H1 (cell line): ENCODE results near the gene KCNIP3. TPM values are rescaled to one million over a fixed set of nuclear protein-coding genes. Genes with fewer than 3 reads are reported as not detected.

Source experiments
- CTCF ChIA-PET: fragments of 300-600 bp; sonication (Branson Sonifier 250); formaldehyde crosslinking; loops from one replicate; lab custom pipeline; 2021; ENCODE audit not compliant: partially characterized antibody; lab: Charles Lee
- POLR2A ChIA-PET: fragments of 300-600 bp; sonication (Branson Sonifier 250); formaldehyde crosslinking; loops from one replicate; lab custom pipeline; 2021; ENCODE audit warnings: inconsistent platforms; ENCODE audit not compliant: partially characterized antibody; lab: Charles Lee
- DNase-seq, 2 experiments: peaks; one replicate each; pipeline versions ENCODE4 v3.0.0 to v3.0.0-alpha.2; 2010 to 2022; ENCODE audit warnings: low spot score in 2 of 2, low read depth in 1 of 2, mixed read lengths in 1 of 2
- FAIRE-seq: peaks from 2 replicates; lab custom pipeline; 2011; peaks lifted over from hg19 to GRCh38; lab: Jason Lieb, UNC
- H2AFZ ChIP-seq: 2 replicates; pipeline ENCODE4 v1.8.1; 2012; ENCODE audit warnings: low read length, inconsistent platforms
- H2AK5ac ChIP-seq: 2 replicates; pipeline ENCODE4 v1.6.1; 2013; ENCODE audit warnings: low read depth, low read length
- H2BK120ac ChIP-seq: replicated peaks from 2 replicates; pipeline ENCODE3; 2013; ENCODE audit warnings: low read depth, low read length, inconsistent platforms
- H2BK12ac ChIP-seq: 2 replicates; pipeline ENCODE4 v1.6.1; 2013; ENCODE audit warnings: low read depth, low read length
- H2BK15ac ChIP-seq: 2 replicates; pipeline ENCODE4 v1.6.1; 2013; ENCODE audit warnings: low read length
- H2BK20ac ChIP-seq: 2 replicates; pipeline ENCODE4 v1.6.1; 2013; ENCODE audit warnings: low read length
- H2BK5ac ChIP-seq: 2 replicates; pipeline ENCODE4 v1.6.1; 2013; ENCODE audit warnings: low read depth, low read length
- H3K14ac ChIP-seq: 2 replicates; pipeline ENCODE4 v1.6.1; 2013; ENCODE audit warnings: inconsistent platforms; ENCODE audit not compliant: insufficient read length
- H3K18ac ChIP-seq: 2 replicates; pipeline ENCODE4 v1.6.1; 2013; ENCODE audit warnings: low read length; ENCODE audit errors: extremely low read depth
- H3K23ac ChIP-seq: 2 replicates; pipeline ENCODE4 v1.6.1; 2013; ENCODE audit warnings: inconsistent platforms; ENCODE audit not compliant: insufficient read length
- H3K23me2 ChIP-seq: 2 replicates; pipeline ENCODE4 v1.6.1; 2013; ENCODE audit warnings: low read depth, low read length
- H3K27ac ChIP-seq: 2 replicates; pipeline ENCODE4 v1.6.1; 2011; ENCODE audit warnings: low read depth, low read length, inconsistent platforms
- H3K27me3 ChIP-seq, 4 experiments: replicated peaks in 1 of 4; 1 replicate in 1 of 4; 2 replicates in 3 of 4; pipeline versions ENCODE4 v1.6.1 to v1.8.1; 2011 to 2013; ENCODE audit warnings: low read length in 3 of 4, mild to moderate bottlenecking in 3 of 4, inconsistent platforms in 2 of 4, mixed read lengths in 2 of 4, moderate library complexity in 1 of 4; ENCODE audit not compliant: control insufficient read depth in 3 of 4, insufficient read depth in 3 of 4; ENCODE audit errors: extremely low read depth in 1 of 4
- H3K36me3 ChIP-seq, 4 experiments: 2 replicates each; pipeline versions ENCODE4 v1.6.1 to v1.8.1; 2011 to 2013; ENCODE audit warnings: mild to moderate bottlenecking in 4 of 4, low read length in 3 of 4, moderate library complexity in 2 of 4, control low read depth in 1 of 4, inconsistent platforms in 1 of 4; ENCODE audit not compliant: insufficient read depth in 4 of 4, control insufficient read depth in 2 of 4
- H3K4ac ChIP-seq: replicated peaks from 2 replicates; pipeline ENCODE3; 2013; ENCODE audit warnings: low read length, low read depth, mixed read lengths, inconsistent platforms; ENCODE audit not compliant: insufficient read length
- H3K4me1 ChIP-seq, 4 experiments: replicated peaks in 1 of 4; 1 replicate in 1 of 4; 2 replicates in 3 of 4; pipeline versions ENCODE4 v1.6.1 to v1.8.1; 2011 to 2013; ENCODE audit warnings: low read length in 3 of 4, inconsistent platforms in 2 of 4, mixed read lengths in 1 of 4; ENCODE audit not compliant: insufficient read depth in 4 of 4, control insufficient read depth in 3 of 4
- H3K4me2 ChIP-seq, 2 experiments: 2 replicates each; pipeline versions ENCODE4 v1.6.1 to v1.8.1; 2011 to 2013; ENCODE audit warnings: low read depth in 2 of 2, low read length in 2 of 2, control low read depth in 1 of 2, inconsistent platforms in 1 of 2, mild to moderate bottlenecking in 1 of 2; ENCODE audit not compliant: insufficient read depth in 1 of 2
- H3K4me3 ChIP-seq, 4 experiments: fragments of 200-600, 300-600 bp in 1 of 4; sonication (generic), shearing (Covaris generic), sonication (Bioruptor Twin) in 1 of 4; 2 replicates each; pipeline versions ENCODE4 v1.5.1 to v1.8.1; 2011 to 2016; ENCODE audit warnings: low read length in 4 of 4, low read depth in 3 of 4, control low read depth in 2 of 4, inconsistent platforms in 2 of 4, mild to moderate bottlenecking in 2 of 4, mixed read lengths in 1 of 4, moderate library complexity in 1 of 4; ENCODE audit not compliant: insufficient read depth in 2 of 4; ENCODE audit errors: extremely low read depth in 1 of 4
- H3K56ac ChIP-seq: replicated peaks from 2 replicates; pipeline ENCODE3; 2013; ENCODE audit warnings: low read depth, mild to moderate bottlenecking, mixed read lengths, low read length, inconsistent platforms; ENCODE audit not compliant: insufficient read length
- H3K79me1 ChIP-seq: 2 replicates; pipeline ENCODE4 v1.6.1; 2013; ENCODE audit warnings: low read depth, low read length, control low read depth
- H3K79me2 ChIP-seq, 2 experiments: 2 replicates each; pipeline versions ENCODE4 v1.6.1 to v1.8.1; 2012 to 2013; ENCODE audit warnings: low read length in 2 of 2, mild to moderate bottlenecking in 2 of 2, inconsistent platforms in 1 of 2; ENCODE audit not compliant: insufficient read depth in 2 of 2, control insufficient read depth in 1 of 2
- H3K9ac ChIP-seq, 4 experiments: replicated peaks in 1 of 4; 1 replicate in 1 of 4; 2 replicates in 3 of 4; pipeline versions ENCODE4 v1.6.1 to v1.8.1; 2011 to 2013; ENCODE audit warnings: low read depth in 3 of 4, low read length in 3 of 4, control low read depth in 2 of 4, mild to moderate bottlenecking in 2 of 4, moderate library complexity in 2 of 4, inconsistent platforms in 1 of 4; ENCODE audit errors: extremely low read depth in 1 of 4
- H3K9me3 ChIP-seq, 2 experiments: 2 replicates each; pipeline versions ENCODE4 v1.6.1 to v1.8.1; 2012 to 2013; ENCODE audit warnings: mild to moderate bottlenecking in 2 of 2, moderate library complexity in 2 of 2, control low read depth in 1 of 2, inconsistent platforms in 1 of 2, low read depth in 1 of 2, low read length in 1 of 2, mixed read lengths in 1 of 2; ENCODE audit not compliant: insufficient read depth in 2 of 2
- H4K20me1 ChIP-seq, 2 experiments: replicated peaks in 1 of 2; 2 replicates each; pipeline versions ENCODE3 to v1.8.1; 2011 to 2013; ENCODE audit warnings: inconsistent platforms in 2 of 2, low read length in 2 of 2, mild to moderate bottlenecking in 1 of 2; ENCODE audit not compliant: insufficient read depth in 2 of 2, control insufficient read depth in 1 of 2
- H4K5ac ChIP-seq: 2 replicates; pipeline ENCODE4 v1.6.1; 2013; ENCODE audit warnings: low read length, low read depth, mixed read lengths, inconsistent platforms; ENCODE audit not compliant: insufficient read length
- H4K8ac ChIP-seq: 2 replicates; pipeline ENCODE4 v1.8.0; 2013; ENCODE audit warnings: mild to moderate bottlenecking, moderate library complexity, low read length, inconsistent platforms; ENCODE audit not compliant: insufficient read depth; ENCODE audit errors: extremely low read depth
- H4K91ac ChIP-seq: replicated peaks from 2 replicates; pipeline ENCODE3; 2013; ENCODE audit warnings: low read length, mixed read lengths, inconsistent platforms; ENCODE audit not compliant: insufficient read length
- CTBP2 ChIP-seq: IDR thresholded peaks from 2 replicates; pipeline ENCODE4 v1.7.0; 2011; ENCODE audit warnings: borderline replicate concordance, mild to moderate bottlenecking, moderate library complexity, mixed read lengths, low read length; ENCODE audit not compliant: insufficient read depth, insufficient read length
- HDAC2 ChIP-seq, 2 experiments: fragments of 300-600 bp in 1 of 2; sonication (generic) in 1 of 2; IDR thresholded peaks; 2 replicates each; pipeline ENCODE4 v1.6.1; 2011 to 2012; ENCODE audit warnings: low read depth in 2 of 2, low read length in 2 of 2, mild to moderate bottlenecking in 2 of 2, moderate library complexity in 2 of 2, borderline replicate concordance in 1 of 2, inconsistent platforms in 1 of 2
- HDAC6 ChIP-seq: IDR thresholded peaks from one replicate; pipeline ENCODE4 v1.7.1; 2012; ENCODE audit warnings: low read depth, mild to moderate bottlenecking, inconsistent platforms, low read length, moderate library complexity
- POLR2AphosphoS5 ChIP-seq: IDR thresholded peaks from 2 replicates; pipeline ENCODE4 v1.6.1; 2011; ENCODE audit warnings: low read depth, low read length
- RAD21 ChIP-seq, 2 experiments: IDR thresholded peaks in 1 of 2; conservative IDR thresholded peaks in 1 of 2; 2 replicates each; pipeline ENCODE4 v1.6.1; 2011; ENCODE audit warnings: low read depth in 2 of 2, low read length in 2 of 2, improper control_type of control experiment in 1 of 2, inconsistent platforms in 1 of 2, mild to moderate bottlenecking in 1 of 2, moderate library complexity in 1 of 2
- SP2 ChIP-seq: IDR thresholded peaks from 2 replicates; pipeline ENCODE4 v1.6.1; 2012; ENCODE audit warnings: mild to moderate bottlenecking, low read length, inconsistent platforms
- WGBS, 2 experiments: shearing (Covaris generic) in 1 of 2; methylation state at CpG; one replicate each; pipeline versions ENCODE4 v1.1.6 to v1.1.7; 2013 to 2015; ENCODE audit warnings: low lambda C conversion rate in 2 of 2, mixed read lengths in 2 of 2, inconsistent platforms in 1 of 2, low coverage in 1 of 2, missing lambda C conversion rate in 1 of 2; ENCODE audit not compliant: insufficient replicate concordance in 2 of 2, insufficient coverage in 1 of 2, insufficient read length in 1 of 2; ENCODE audit errors: extremely low coverage in 1 of 2, missing lambda C conversion rate in 1 of 2; 5-methylcytosine and 5-hydroxymethylcytosine counted together
- polyA plus RNA-seq, 7 experiments: library from polyadenylated mRNA; depleted of rRNA in 3 of 7; stranded (reverse) in 5 of 7; unstranded in 2 of 7; fragments of >200 nt in 5 of 7; fragments of 200-250 nt in 2 of 7; gene quantifications; 1 replicate in 5 of 7; 2 replicates in 1 of 7; 4 replicates in 1 of 7; pipeline versions ENCODE4 v1.2.1 to v1.2.3, GENCODE V29; 2011 to 2013; ENCODE audit warnings: missing spikeins in 2 of 7, mixed read lengths in 2 of 7
- total RNA-seq: library from RNA; stranded (reverse); fragmentation: NEBNext Ultra II Directional; extraction: Animal tissue kit (Norgen Biotek cat#: 25700); gene quantifications from 2 replicates; pipeline ENCODE4 v1.2.1, GENCODE V29; 2021
- TF ChIP-seq, protein P1 (sequence below): IDR thresholded peaks from 2 replicates; pipeline ENCODE4 v1.6.1; 2012; ENCODE audit warnings: low read length, inconsistent platforms
- TF ChIP-seq, protein P2 (sequence below), 3 experiments: IDR thresholded peaks; 1 replicate in 2 of 3; 2 replicates in 1 of 3; pipeline versions ENCODE4 v1.5.1 to v1.6.1; 2011; ENCODE audit warnings: low read length in 3 of 3, mild to moderate bottlenecking in 3 of 3, inconsistent platforms in 2 of 3, low read depth in 1 of 3, moderate library complexity in 1 of 3; ENCODE audit not compliant: insufficient read depth in 1 of 3; ENCODE audit errors: control extremely low read depth in 1 of 3

Gene KCNIP3
- total and polyA plus RNA-seq, 2 of the 8 experiments (the other 6 are each of a cell fraction or from before 2014, with no cell fraction given): 0.33 to 1.9 TPM

DNA sequence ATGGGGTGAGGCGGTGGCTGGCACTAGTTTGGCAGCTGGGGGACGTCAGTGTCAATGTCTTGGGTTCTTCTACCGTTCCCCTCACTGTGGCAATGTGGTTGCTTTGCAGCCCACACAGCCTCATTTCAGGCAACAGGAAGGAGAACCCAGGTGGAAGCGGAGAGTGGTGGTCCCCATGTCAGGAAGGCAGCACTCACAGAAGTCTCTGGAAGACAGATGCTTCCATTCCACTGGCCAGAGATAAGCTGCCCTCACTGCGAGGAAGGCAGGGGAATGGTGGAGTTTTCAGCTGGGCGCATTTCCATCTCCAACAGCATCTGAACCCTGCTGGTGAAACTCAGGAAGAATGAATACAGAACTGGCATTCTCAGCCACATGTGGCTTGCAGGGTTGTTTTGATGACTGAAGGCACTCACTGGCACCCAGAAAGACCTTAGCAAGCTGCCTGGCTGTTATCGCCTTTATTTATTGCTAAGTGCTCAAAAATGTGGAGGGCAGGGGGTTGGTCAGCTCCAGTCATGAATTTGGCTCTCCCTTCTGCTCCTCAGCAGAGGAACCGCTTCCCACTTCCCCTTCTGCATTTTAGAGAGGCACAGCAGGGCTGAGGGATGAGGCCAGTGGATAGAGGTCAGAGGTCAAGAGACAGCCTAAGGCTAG, 19.4 kb downstream of the KCNIP3 start:
- no peak overlapping the region for H2BK5ac ChIP-seq
- H2BK120ac ChIP-seq: no peak overlapping the region
- no peak overlapping the region for H2BK15ac ChIP-seq
- no peak overlapping the region for H3K9ac ChIP-seq
- no peaks in the 10 kb centered on the region for H3K23me2 ChIP-seq
- H3K4me3 ChIP-seq: no peak overlapping the region
- no peak overlapping the region for H3K4me2 ChIP-seq
- H3K4ac ChIP-seq: no peak overlapping the region
- no peaks in the 10 kb centered on the region for H3K79me1 ChIP-seq
- DNase-seq (no peak), FAIRE-seq (no peak)
- peaks cover 66 to 97% of the 10 kb centered on the region in 2 experiments for H3K9me3 ChIP-seq
- no peak overlapping the region for H3K18ac ChIP-seq
- H2BK12ac ChIP-seq: no peak overlapping the region
- no peaks in the 10 kb centered on the region for H3K36me3 ChIP-seq
- no peaks in the 10 kb centered on the region; a peak in 1 of 7 replicates for H3K4me1 ChIP-seq
- H3K23ac ChIP-seq: no peak overlapping the region
- no peak overlapping the region for H4K8ac ChIP-seq
- H4K5ac ChIP-seq: no peak overlapping the region
- no peak overlapping the region for H2BK20ac ChIP-seq
- ChIA-PET POLR2A (no interaction called here), CTCF (no interaction called here)
- no peak overlapping the region for H4K91ac ChIP-seq
- no peak overlapping the region for H3K27ac ChIP-seq
- H4K20me1 ChIP-seq: no peaks in the 10 kb centered on the region
- no peaks in the 10 kb centered on the region for H3K79me2 ChIP-seq
- no peak overlapping the region for H2AK5ac ChIP-seq
- H3K14ac ChIP-seq: no peak overlapping the region
- 85% methylated on average over 8 of the region's 8 CpGs; no CpG with 5 or more reads in 1 of the 2 experiments for WGBS, 2 experiments
- no peak overlapping the region for H2AFZ ChIP-seq
- H3K56ac ChIP-seq: no peak overlapping the region
- H3K27me3 ChIP-seq: no peaks in the 10 kb centered on the region
- TF ChIP-seq, protein P1, sequence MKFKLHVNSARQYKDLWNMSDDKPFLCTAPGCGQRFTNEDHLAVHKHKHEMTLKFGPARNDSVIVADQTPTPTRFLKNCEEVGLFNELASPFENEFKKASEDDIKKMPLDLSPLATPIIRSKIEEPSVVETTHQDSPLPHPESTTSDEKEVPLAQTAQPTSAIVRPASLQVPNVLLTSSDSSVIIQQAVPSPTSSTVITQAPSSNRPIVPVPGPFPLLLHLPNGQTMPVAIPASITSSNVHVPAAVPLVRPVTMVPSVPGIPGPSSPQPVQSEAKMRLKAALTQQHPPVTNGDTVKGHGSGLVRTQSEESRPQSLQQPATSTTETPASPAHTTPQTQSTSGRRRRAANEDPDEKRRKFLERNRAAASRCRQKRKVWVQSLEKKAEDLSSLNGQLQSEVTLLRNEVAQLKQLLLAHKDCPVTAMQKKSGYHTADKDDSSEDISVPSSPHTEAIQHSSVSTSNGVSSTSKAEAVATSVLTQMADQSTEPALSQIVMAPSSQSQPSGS: no peak
- TF ChIP-seq POLR2AphosphoS5 (no peak), HDAC2 (IDR thresholded peaks at IDR 0.05; ENCODE audit: borderline replicate concordance in 1 of 2, low read depth in 2 of 2, low read length in 2 of 2) (no peak), HDAC6 (no peak), RAD21 (IDR thresholded peaks at IDR 0.05 in 1 of 2, conservative IDR thresholded peaks at IDR 0.05 in 1 of 2; ENCODE audit: low read depth in 2 of 2, low read length in 2 of 2) (no peak), SP2 (no peak), CTBP2 (no peak)
- TF ChIP-seq, protein P2, sequence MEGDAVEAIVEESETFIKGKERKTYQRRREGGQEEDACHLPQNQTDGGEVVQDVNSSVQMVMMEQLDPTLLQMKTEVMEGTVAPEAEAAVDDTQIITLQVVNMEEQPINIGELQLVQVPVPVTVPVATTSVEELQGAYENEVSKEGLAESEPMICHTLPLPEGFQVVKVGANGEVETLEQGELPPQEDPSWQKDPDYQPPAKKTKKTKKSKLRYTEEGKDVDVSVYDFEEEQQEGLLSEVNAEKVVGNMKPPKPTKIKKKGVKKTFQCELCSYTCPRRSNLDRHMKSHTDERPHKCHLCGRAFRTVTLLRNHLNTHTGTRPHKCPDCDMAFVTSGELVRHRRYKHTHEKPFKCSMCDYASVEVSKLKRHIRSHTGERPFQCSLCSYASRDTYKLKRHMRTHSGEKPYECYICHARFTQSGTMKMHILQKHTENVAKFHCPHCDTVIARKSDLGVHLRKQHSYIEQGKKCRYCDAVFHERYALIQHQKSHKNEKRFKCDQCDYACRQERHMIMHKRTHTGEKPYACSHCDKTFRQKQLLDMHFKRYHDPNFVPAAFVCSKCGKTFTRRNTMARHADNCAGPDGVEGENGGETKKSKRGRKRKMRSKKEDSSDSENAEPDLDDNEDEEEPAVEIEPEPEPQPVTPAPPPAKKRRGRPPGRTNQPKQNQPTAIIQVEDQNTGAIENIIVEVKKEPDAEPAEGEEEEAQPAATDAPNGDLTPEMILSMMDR (IDR thresholded peaks at IDR 0.05; ENCODE audit: control extremely low read depth in 1 of 3, insufficient read depth in 1 of 3, low read depth in 1 of 3, low read length in 3 of 3): no peak
